Vagina (tissue), 2 donors: Measurements from ENCODE around the gene DNMT1.

ENCODE experiments used
- CTCF ChIP-seq, 3 experiments: fragments of 450-650 bp in 2 of 3; fragments of 200-600 bp in 1 of 3; sonication (generic) in 1 of 3; IDR thresholded peaks; one replicate each; pipeline ENCODE4 v1.5.1; 2017 to 2019; ENCODE audit warnings: antibody characterized with exemption in 3 of 3, mild to moderate bottlenecking in 2 of 3, moderate library complexity in 2 of 3
- POLR2A ChIP-seq, 2 donors: fragments of 450-650 bp; IDR thresholded peaks; one replicate each; pipeline ENCODE4 v1.6.1; 2017; ENCODE audit warnings: antibody characterized with exemption in 2 of 2, mild to moderate bottlenecking in 2 of 2, moderate library complexity in 2 of 2

- no peak for TF ChIP-seq POLR2A (IDR thresholded peaks at IDR 0.05)
- TF ChIP-seq CTCF (IDR thresholded peaks at IDR 0.05), result no peak
These were observed 21.2 kb downstream of the DNMT1 start for GRCh38 chr19:10173527-10173926.
